ENCODE measurements around the gene PRKN.

Gene PRKN

GRCh38 chr6:161641175-161641574 is 1086.4 kb downstream of the PRKN start:
- no peak overlapping the region for H3K27ac ChIP-seq (ENCODE audit: insufficient read depth, low read depth, low read length, poor library complexity, severe bottlenecking)
- no peaks in the 10 kb centered on the region for H3K9me3 ChIP-seq (ENCODE audit: control insufficient read depth, low read length)
- WGBS, 2 experiments = 92 to 96% methylated on average over 1 of the region's 1 CpG
- peaks cover 6% of the 10 kb centered on the region for H3K4me1 ChIP-seq (ENCODE audit: control insufficient read depth, insufficient read depth, low read length)
- no peaks in the 10 kb centered on the region for H3K27me3 ChIP-seq (ENCODE audit: control insufficient read depth, insufficient read depth, low read length, poor library complexity, severe bottlenecking)
- no peaks in the 10 kb centered on the region for H3K36me3 ChIP-seq (ENCODE audit: control insufficient read depth, insufficient read depth, low read length)
- no peak overlapping the region for H3K4me3 ChIP-seq (ENCODE audit: insufficient read depth, low read depth, low read length)

GRCh38 chr6:161639772-161640171 is 1087.8 kb downstream of the PRKN start:
- H3K4me3 ChIP-seq (ENCODE audit: insufficient read depth, low read depth, low read length) = no peak overlapping the region
- H3K27me3 ChIP-seq (ENCODE audit: control insufficient read depth, insufficient read depth, low read length, poor library complexity, severe bottlenecking) = no peaks in the 10 kb centered on the region
- H3K36me3 ChIP-seq (ENCODE audit: control insufficient read depth, insufficient read depth, low read length) = no peaks in the 10 kb centered on the region
- H3K9me3 ChIP-seq (ENCODE audit: control insufficient read depth, low read length) = no peaks in the 10 kb centered on the region
- H3K4me1 ChIP-seq (ENCODE audit: control insufficient read depth, insufficient read depth, low read length) = peaks cover 6% of the 10 kb centered on the region
- no peak overlapping the region for H3K27ac ChIP-seq (ENCODE audit: insufficient read depth, low read depth, low read length, poor library complexity, severe bottlenecking)
- WGBS, 2 experiments = 39 to 53% methylated on average over 2 of the region's 2 CpGs

GRCh38 chr6:161637658-161638057 is 1089.9 kb downstream of the PRKN start:
- Histone ChIP-seq H3K27me3 (ENCODE audit: control insufficient read depth, insufficient read depth, low read length, poor library complexity, severe bottlenecking) (no peaks in the 10 kb centered on the region), H3K4me3 (ENCODE audit: insufficient read depth, low read depth, low read length) (no peak overlapping the region), H3K27ac (ENCODE audit: insufficient read depth, low read depth, low read length, poor library complexity, severe bottlenecking) (no peak overlapping the region), H3K36me3 (ENCODE audit: control insufficient read depth, insufficient read depth, low read length) (no peaks in the 10 kb centered on the region), H3K4me1 (ENCODE audit: control insufficient read depth, insufficient read depth, low read length) (peaks cover 6% of the 10 kb centered on the region), H3K9me3 (ENCODE audit: control insufficient read depth, low read length) (no peaks in the 10 kb centered on the region)
- 93 to 100% methylated on average over 1 of the region's 1 CpG for WGBS, 2 experiments

DNA sequence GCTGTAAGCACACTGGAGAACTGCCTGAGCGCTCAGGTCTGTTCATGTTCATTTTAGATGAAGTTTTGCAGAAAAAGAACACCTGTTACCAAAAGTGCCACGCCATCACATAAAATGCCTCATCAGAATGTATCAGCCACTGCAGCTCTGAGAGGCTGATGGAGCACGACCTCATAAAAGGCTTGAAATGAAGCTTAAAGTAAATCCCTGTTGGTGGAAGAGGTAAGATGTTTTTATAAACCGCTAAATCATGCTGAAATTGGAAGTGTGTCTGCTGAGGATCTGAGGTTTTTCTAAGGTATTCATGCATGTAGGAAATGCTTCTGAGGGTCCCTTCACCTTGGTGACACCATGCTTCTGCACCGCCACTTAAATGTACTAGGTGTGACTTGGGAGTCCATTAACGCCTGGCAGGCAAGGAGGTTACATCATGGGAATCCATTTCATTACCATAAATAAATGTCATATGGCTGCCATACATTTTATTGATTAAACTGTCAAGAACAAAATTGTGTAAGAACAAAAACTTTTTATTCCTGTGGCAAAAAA is 1090.6 kb downstream of the PRKN start:
- Histone ChIP-seq H3K36me3 (ENCODE audit: control insufficient read depth, insufficient read depth, low read length) (no peaks in the 10 kb centered on the region), H3K27ac (ENCODE audit: insufficient read depth, low read depth, low read length, poor library complexity, severe bottlenecking) (no peak overlapping the region), H3K27me3 (ENCODE audit: control insufficient read depth, insufficient read depth, low read length, poor library complexity, severe bottlenecking) (no peaks in the 10 kb centered on the region), H3K4me3 (ENCODE audit: insufficient read depth, low read depth, low read length) (no peak overlapping the region), H3K4me1 (ENCODE audit: control insufficient read depth, insufficient read depth, low read length) (peaks cover 6% of the 10 kb centered on the region), H3K9me3 (ENCODE audit: control insufficient read depth, low read length) (no peaks in the 10 kb centered on the region)
- WGBS, 2 experiments = 93 to 95% methylated on average over 6 of the region's 6 CpGs

DNA sequence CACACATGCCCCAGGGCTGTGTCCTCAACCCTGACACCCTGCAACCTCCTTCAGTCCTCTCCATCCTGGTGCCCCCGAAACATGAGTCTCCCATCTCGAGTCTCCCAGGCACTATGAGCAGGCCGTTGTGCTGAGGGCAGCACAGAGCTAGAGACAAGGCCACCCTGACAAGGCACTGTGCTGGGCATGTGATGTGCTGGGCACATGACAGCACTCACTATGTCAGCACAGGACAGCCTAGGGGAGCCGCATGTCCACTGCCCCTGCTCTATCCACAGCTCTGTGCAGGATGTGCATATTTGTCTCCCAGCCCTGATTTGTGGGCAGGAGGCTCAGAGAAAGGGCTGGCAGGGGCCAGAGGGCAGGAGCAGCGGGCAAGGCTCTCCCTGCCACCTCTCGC is 1091.6 kb downstream of the PRKN start:
- 92 to 95% methylated on average over 6 of the region's 6 CpGs for WGBS, 2 experiments
- Histone ChIP-seq H3K27ac (ENCODE audit: insufficient read depth, low read depth, low read length, poor library complexity, severe bottlenecking) (no peak overlapping the region), H3K27me3 (ENCODE audit: control insufficient read depth, insufficient read depth, low read length, poor library complexity, severe bottlenecking) (no peaks in the 10 kb centered on the region), H3K9me3 (ENCODE audit: control insufficient read depth, low read length) (no peaks in the 10 kb centered on the region), H3K4me1 (ENCODE audit: control insufficient read depth, insufficient read depth, low read length) (peaks cover 6% of the 10 kb centered on the region), H3K4me3 (ENCODE audit: insufficient read depth, low read depth, low read length) (no peak overlapping the region), H3K36me3 (ENCODE audit: control insufficient read depth, insufficient read depth, low read length) (no peaks in the 10 kb centered on the region)

GRCh38 chr6:161634916-161635315 is 1092.7 kb downstream of the PRKN start:
- WGBS, 2 experiments = 93 to 96% methylated on average over 8 of the region's 8 CpGs
- no peak overlapping the region for H3K4me3 ChIP-seq (ENCODE audit: insufficient read depth, low read depth, low read length)
- no peak overlapping the region for H3K27ac ChIP-seq (ENCODE audit: insufficient read depth, low read depth, low read length, poor library complexity, severe bottlenecking)
- no peaks in the 10 kb centered on the region for H3K36me3 ChIP-seq (ENCODE audit: control insufficient read depth, insufficient read depth, low read length)
- peaks cover 5% of the 10 kb centered on the region for H3K4me1 ChIP-seq (ENCODE audit: control insufficient read depth, insufficient read depth, low read length)
- H3K9me3 ChIP-seq (ENCODE audit: control insufficient read depth, low read length) = no peaks in the 10 kb centered on the region
- H3K27me3 ChIP-seq (ENCODE audit: control insufficient read depth, insufficient read depth, low read length, poor library complexity, severe bottlenecking) = no peaks in the 10 kb centered on the region

GRCh38 chr6:161631676-161632194 is 1095.8 kb downstream of the PRKN start:
- Histone ChIP-seq H3K27me3 (ENCODE audit: control insufficient read depth, insufficient read depth, low read length, poor library complexity, severe bottlenecking) (no peaks in the 10 kb centered on the region), H3K27ac (ENCODE audit: insufficient read depth, low read depth, low read length, poor library complexity, severe bottlenecking) (no peak overlapping the region), H3K9me3 (ENCODE audit: control insufficient read depth, low read length) (no peaks in the 10 kb centered on the region), H3K4me1 (ENCODE audit: control insufficient read depth, insufficient read depth, low read length) (no peaks in the 10 kb centered on the region), H3K4me3 (ENCODE audit: insufficient read depth, low read depth, low read length) (no peak overlapping the region), H3K36me3 (ENCODE audit: control insufficient read depth, insufficient read depth, low read length) (no peaks in the 10 kb centered on the region)
- WGBS, 2 experiments = 79 to 88% methylated on average over 1 to 2 of the region's 2 CpGs

GRCh38 chr6:161630674-161631073 is 1096.9 kb downstream of the PRKN start:
- Histone ChIP-seq H3K9me3 (ENCODE audit: control insufficient read depth, low read length) (no peaks in the 10 kb centered on the region), H3K27me3 (ENCODE audit: control insufficient read depth, insufficient read depth, low read length, poor library complexity, severe bottlenecking) (no peaks in the 10 kb centered on the region), H3K4me1 (ENCODE audit: control insufficient read depth, insufficient read depth, low read length) (no peaks in the 10 kb centered on the region), H3K27ac (ENCODE audit: insufficient read depth, low read depth, low read length, poor library complexity, severe bottlenecking) (no peak overlapping the region), H3K4me3 (ENCODE audit: insufficient read depth, low read depth, low read length) (no peak overlapping the region), H3K36me3 (ENCODE audit: control insufficient read depth, insufficient read depth, low read length) (no peaks in the 10 kb centered on the region)
- 87 to 95% methylated on average over 6 of the region's 6 CpGs for WGBS, 2 experiments

- Histone ChIP-seq H3K4me3 (ENCODE audit: insufficient read depth, low read depth, low read length) (no peak overlapping the region), H3K9me3 (ENCODE audit: control insufficient read depth, low read length) (no peaks in the 10 kb centered on the region), H3K27ac (ENCODE audit: insufficient read depth, low read depth, low read length, poor library complexity, severe bottlenecking) (no peak overlapping the region), H3K4me1 (ENCODE audit: control insufficient read depth, insufficient read depth, low read length) (no peaks in the 10 kb centered on the region), H3K27me3 (ENCODE audit: control insufficient read depth, insufficient read depth, low read length, poor library complexity, severe bottlenecking) (no peaks in the 10 kb centered on the region), H3K36me3 (ENCODE audit: control insufficient read depth, insufficient read depth, low read length) (no peaks in the 10 kb centered on the region)
- WGBS, 2 experiments = 91% methylated on average over 13 of the region's 13 CpGs
These were observed 1101.4 kb downstream of the PRKN start for GRCh38 chr6:161626132-161626676.

GRCh38 chr6:161624111-161624510 is 1103.5 kb downstream of the PRKN start:
- Histone ChIP-seq H3K27ac (ENCODE audit: insufficient read depth, low read depth, low read length, poor library complexity, severe bottlenecking) (no peak overlapping the region), H3K4me3 (ENCODE audit: insufficient read depth, low read depth, low read length) (no peak overlapping the region), H3K9me3 (ENCODE audit: control insufficient read depth, low read length) (no peaks in the 10 kb centered on the region), H3K36me3 (ENCODE audit: control insufficient read depth, insufficient read depth, low read length) (no peaks in the 10 kb centered on the region), H3K27me3 (ENCODE audit: control insufficient read depth, insufficient read depth, low read length, poor library complexity, severe bottlenecking) (no peaks in the 10 kb centered on the region), H3K4me1 (ENCODE audit: control insufficient read depth, insufficient read depth, low read length) (no peaks in the 10 kb centered on the region)
- WGBS, 2 experiments = 92 to 100% methylated on average over 4 of the region's 4 CpGs
